ENCODE measurements around the gene IRF4. TPM values are rescaled to one million over a fixed set of nuclear protein-coding genes. Genes with fewer than 3 reads are reported as not detected.

Gene IRF4
- total RNA-seq, 2 experiments from 2014 or later, result 16.9 to 20.8 TPM

DNA sequence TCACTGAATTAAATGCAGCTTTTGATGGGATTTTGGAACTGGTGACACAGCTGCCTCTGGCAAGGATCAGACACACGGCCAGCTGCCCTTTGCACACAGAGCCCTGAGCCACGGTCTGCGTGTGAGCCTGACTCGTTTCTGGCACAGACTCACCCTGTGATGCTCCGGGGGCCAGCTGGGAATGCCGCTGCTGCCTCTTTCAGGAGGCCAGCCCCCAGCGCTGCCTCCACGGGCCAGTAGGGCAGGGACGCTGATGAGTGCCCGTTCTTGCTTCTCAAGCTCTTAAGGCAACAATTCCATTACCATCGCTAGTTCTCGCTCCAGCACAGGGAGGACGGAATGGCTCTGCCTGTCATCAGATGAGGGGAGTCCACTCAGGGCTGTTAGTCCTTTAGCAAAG lies 61.6 kb downstream of the IRF4 start:
- DNase-seq, result no peak
- no peak for ATAC-seq (ENCODE audit: poor library complexity)

DNA sequence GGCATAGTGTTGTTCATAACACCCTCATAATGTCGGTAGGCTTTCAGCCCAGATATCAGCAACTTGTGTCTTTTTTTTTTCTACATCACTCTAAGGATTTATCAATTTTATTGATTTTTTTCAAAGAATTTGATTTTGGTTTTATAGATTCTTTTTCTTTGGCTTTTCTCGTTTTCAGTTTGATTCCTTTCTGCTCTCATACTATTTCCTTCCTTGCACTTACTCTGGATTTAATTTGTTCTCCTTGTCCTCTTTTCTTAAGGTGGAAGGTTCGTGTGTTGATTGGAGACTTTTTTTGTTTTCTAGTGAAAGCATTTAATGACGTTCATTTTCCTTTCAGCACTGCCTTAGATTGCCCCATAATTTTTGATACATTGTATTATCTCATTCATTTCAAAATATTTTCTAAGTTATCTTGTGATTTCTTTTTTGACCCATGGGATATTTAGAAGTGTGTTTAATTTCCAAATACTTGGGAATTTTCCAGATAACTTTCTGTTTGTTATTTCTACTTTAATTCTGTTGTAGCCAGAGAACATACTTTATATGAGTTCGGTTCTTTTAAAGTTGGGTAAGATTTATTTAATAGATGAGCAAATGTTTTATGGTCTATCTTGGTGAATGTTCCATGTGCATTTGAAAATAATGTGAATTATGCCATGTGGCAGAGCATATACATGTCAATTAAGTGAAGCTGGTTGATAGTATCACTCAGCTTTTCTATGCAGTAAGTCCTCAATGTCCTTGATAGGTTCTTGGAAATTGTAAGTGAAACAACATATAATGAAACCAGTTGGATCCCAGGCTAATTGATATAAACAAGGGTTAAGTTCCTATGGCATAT lies 62.8 kb downstream of the IRF4 start:
- no peaks in the 10 kb centered on the region for H3K27me3 Mint-ChIP-seq
- Histone ChIP-seq H3K27me3 (ENCODE audit: control insufficient read depth in 1 of 2, insufficient read depth in 2 of 2, low read length in 2 of 2) (no peaks in the 10 kb centered on the region), H3K4me3 (ENCODE audit: low read length) (no peak overlapping the region), H3K27ac (ENCODE audit: low read depth in 1 of 2, low read length in 2 of 2) (no peak overlapping the region), H3K9me3 (ENCODE audit: control insufficient read depth in 1 of 2, insufficient read depth in 1 of 2, low read length in 2 of 2) (no peaks in the 10 kb centered on the region), H3K36me3 (ENCODE audit: insufficient read depth, low read length) (no peaks in the 10 kb centered on the region), H3K4me1 (ENCODE audit: insufficient read depth, low read length) (peaks cover 3% of the 10 kb centered on the region)
- DNase-seq (no peak), ATAC-seq (ENCODE audit: poor library complexity) (no peak)
- peaks cover 5% of the 10 kb centered on the region for H3K4me1 Mint-ChIP-seq (ENCODE audit: low read depth)
- ChIA-PET POLR2A (no interaction called here), CTCF (no interaction called here)
- H3K36me3 Mint-ChIP-seq (ENCODE audit: low read depth), result no peaks in the 10 kb centered on the region
- no peak overlapping the region for H3K27ac Mint-ChIP-seq
- intact Hi-C loops (cut with DNase I, micrococcal nuclease), result no loop called here
- H3K9me3 Mint-ChIP-seq, result no peaks in the 10 kb centered on the region
- no peak for TF ChIP-seq CTCF (IDR thresholded peaks at IDR 0.05)
- H3K4me3 Mint-ChIP-seq, result no peak overlapping the region

More for the DNA sequence above, 61.6 kb downstream of the IRF4 start:
- H3K27ac Mint-ChIP-seq, result no peak overlapping the region
- peaks cover 11% of the 10 kb centered on the region for H3K4me1 Mint-ChIP-seq (ENCODE audit: low read depth)
- H3K4me1 ChIP-seq (ENCODE audit: insufficient read depth, low read length), result peaks cover 6% of the 10 kb centered on the region
- H3K27ac ChIP-seq (ENCODE audit: low read depth in 1 of 2, low read length in 2 of 2), result no peak overlapping the region
- H3K9me3 ChIP-seq (ENCODE audit: control insufficient read depth in 1 of 2, insufficient read depth in 1 of 2, low read length in 2 of 2), result no peaks in the 10 kb centered on the region
- TF ChIP-seq CTCF (IDR thresholded peaks at IDR 0.05), result no peak
- intact Hi-C loops (cut with DNase I, micrococcal nuclease), result no loop called here
- H3K9me3 Mint-ChIP-seq, result no peaks in the 10 kb centered on the region
- no peaks in the 10 kb centered on the region for H3K27me3 ChIP-seq (ENCODE audit: control insufficient read depth in 1 of 2, insufficient read depth in 2 of 2, low read length in 2 of 2)
- H3K4me3 Mint-ChIP-seq, result no peak overlapping the region
- H3K36me3 Mint-ChIP-seq (ENCODE audit: low read depth), result no peaks in the 10 kb centered on the region
- H3K4me3 ChIP-seq (ENCODE audit: low read length), result no peak overlapping the region
- no peaks in the 10 kb centered on the region for H3K27me3 Mint-ChIP-seq
- H3K36me3 ChIP-seq (ENCODE audit: insufficient read depth, low read length), result no peaks in the 10 kb centered on the region
- POLR2A ChIA-PET, result no interaction called here
- CTCF ChIA-PET, result no interaction called here

- H3K36me3 ChIP-seq (ENCODE audit: insufficient read depth, low read length), result no peaks in the 10 kb centered on the region
- H3K4me1 ChIP-seq (ENCODE audit: insufficient read depth, low read length), result peaks cover 3% of the 10 kb centered on the region
- no peak for ATAC-seq (ENCODE audit: poor library complexity)
- no peaks in the 10 kb centered on the region for H3K27me3 Mint-ChIP-seq
- H3K36me3 Mint-ChIP-seq (ENCODE audit: low read depth), result no peaks in the 10 kb centered on the region
- ChIA-PET CTCF (no interaction called here), POLR2A (no interaction called here)
- peaks cover 5% of the 10 kb centered on the region for H3K4me1 Mint-ChIP-seq (ENCODE audit: low read depth)
- DNase-seq, result peak in 1 of 14 experiments; percentile 39
- H3K9me3 Mint-ChIP-seq, result no peaks in the 10 kb centered on the region
- no peak overlapping the region for H3K27ac Mint-ChIP-seq
- no peaks in the 10 kb centered on the region for H3K27me3 ChIP-seq (ENCODE audit: control insufficient read depth in 1 of 2, insufficient read depth in 2 of 2, low read length in 2 of 2)
- intact Hi-C loops (cut with DNase I, micrococcal nuclease), result no loop called here
- H3K4me3 ChIP-seq (ENCODE audit: low read length), result no peak overlapping the region
- H3K27ac ChIP-seq (ENCODE audit: low read depth in 1 of 2, low read length in 2 of 2), result no peak overlapping the region
- H3K4me3 Mint-ChIP-seq, result no peak overlapping the region
- TF ChIP-seq CTCF (IDR thresholded peaks at IDR 0.05), result no peak
- H3K9me3 ChIP-seq (ENCODE audit: control insufficient read depth in 1 of 2, insufficient read depth in 1 of 2, low read length in 2 of 2), result no peaks in the 10 kb centered on the region
Observed at GRCh38 chr6:455006-455585, 63.5 kb downstream of the IRF4 start.
